DND-41 (cell line): ENCODE data around the gene SLC25A42.

Experiments used
- ATAC-seq: fragments of 200-7000 bp; cut with Tn5 transposase; 3 replicates; pipeline ENCODE4 v1.9.1; 2021; ENCODE audit warnings: low read depth; ENCODE audit not compliant: insufficient read depth
- DNase-seq: peaks from one replicate; pipeline ENCODE4 v3.0.0-alpha.2; 2020
- H2AFZ ChIP-seq: 2 replicates; pipeline ENCODE4 v1.6.0; 2012; ENCODE audit warnings: low read depth, low read length
- H3K27ac ChIP-seq: 2 replicates; pipeline ENCODE4 v1.5.1; 2012; ENCODE audit warnings: low read length, inconsistent platforms
- H3K27me3 ChIP-seq: fragments of 200-600 bp; sonication (generic); 2 replicates; pipeline ENCODE4 v1.6.0; 2012; ENCODE audit warnings: low read length, mild to moderate bottlenecking, inconsistent platforms; ENCODE audit not compliant: insufficient read depth, poor library complexity
- H3K36me3 ChIP-seq: 2 replicates; pipeline ENCODE4 v1.5.1; 2012; ENCODE audit warnings: low read length, inconsistent platforms; ENCODE audit not compliant: insufficient read depth
- H3K4me1 ChIP-seq: 2 replicates; pipeline ENCODE4 v1.5.1; 2012; ENCODE audit warnings: mild to moderate bottlenecking, low read length; ENCODE audit not compliant: insufficient read depth
- H3K4me2 ChIP-seq: 2 replicates; pipeline ENCODE4 v1.6.0; 2012; ENCODE audit warnings: mild to moderate bottlenecking, moderate library complexity, low read length, inconsistent platforms; ENCODE audit not compliant: insufficient read depth
- H3K4me3 ChIP-seq, 2 experiments: fragments of 200-600 bp in 1 of 2; shearing (Covaris generic) in 1 of 2; 2 replicates each; pipeline ENCODE4 v1.5.1; 2012 to 2016; ENCODE audit warnings: inconsistent platforms in 2 of 2, low read length in 2 of 2, mild to moderate bottlenecking in 2 of 2, low read depth in 1 of 2, moderate library complexity in 1 of 2
- H3K79me2 ChIP-seq: 2 replicates; pipeline ENCODE4 v1.6.0; 2012; ENCODE audit warnings: low read length, inconsistent platforms; ENCODE audit not compliant: insufficient read depth
- H3K9ac ChIP-seq: 2 replicates; pipeline ENCODE4 v1.6.0; 2012; ENCODE audit warnings: low read depth, mild to moderate bottlenecking, inconsistent platforms, low read length, moderate library complexity
- H3K9me3 ChIP-seq: 2 replicates; pipeline ENCODE4 v1.5.1; 2012; ENCODE audit warnings: low read length, moderate library complexity, mild to moderate bottlenecking, inconsistent platforms; ENCODE audit not compliant: insufficient read depth, severe bottlenecking
- H4K20me1 ChIP-seq: 2 replicates; pipeline ENCODE4 v1.6.0; 2012; ENCODE audit warnings: low read length; ENCODE audit not compliant: insufficient read depth
- EZH2 ChIP-seq: IDR thresholded peaks from 3 replicates; pipeline ENCODE4 v1.6.1; 2012; ENCODE audit warnings: borderline replicate concordance, low read depth, mild to moderate bottlenecking, moderate library complexity, low read length, inconsistent platforms; ENCODE audit not compliant: severe bottlenecking
- TF ChIP-seq, protein P1 (sequence below): IDR thresholded peaks from 2 replicates; pipeline ENCODE4 v1.5.1; 2012; ENCODE audit warnings: borderline replicate concordance, low read length, moderate library complexity, mild to moderate bottlenecking; ENCODE audit not compliant: poor library complexity, severe bottlenecking; ENCODE audit errors: extremely low read depth

SLC25A42 gene

DNA sequence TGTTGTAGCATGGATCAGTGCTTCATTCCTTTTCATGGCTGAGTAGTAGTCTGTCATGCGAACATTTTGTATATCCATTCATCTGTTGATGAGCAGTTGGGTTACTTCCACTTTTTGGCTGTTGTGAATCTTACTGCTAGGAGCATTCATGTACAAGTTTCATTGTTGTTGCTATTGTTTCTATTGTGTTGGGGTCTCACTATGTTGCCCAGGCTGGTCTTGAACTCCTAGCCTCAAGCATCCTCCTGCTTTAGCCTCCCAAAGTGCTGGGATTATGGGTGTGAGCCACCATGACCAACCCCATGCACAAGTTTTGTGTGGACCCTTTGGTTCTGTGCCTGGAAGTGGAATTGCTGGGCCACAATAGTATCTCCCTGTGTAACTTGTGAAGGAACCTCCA lies 15.8 kb downstream of the SLC25A42 start:
- no peak for DNase-seq

DNA sequence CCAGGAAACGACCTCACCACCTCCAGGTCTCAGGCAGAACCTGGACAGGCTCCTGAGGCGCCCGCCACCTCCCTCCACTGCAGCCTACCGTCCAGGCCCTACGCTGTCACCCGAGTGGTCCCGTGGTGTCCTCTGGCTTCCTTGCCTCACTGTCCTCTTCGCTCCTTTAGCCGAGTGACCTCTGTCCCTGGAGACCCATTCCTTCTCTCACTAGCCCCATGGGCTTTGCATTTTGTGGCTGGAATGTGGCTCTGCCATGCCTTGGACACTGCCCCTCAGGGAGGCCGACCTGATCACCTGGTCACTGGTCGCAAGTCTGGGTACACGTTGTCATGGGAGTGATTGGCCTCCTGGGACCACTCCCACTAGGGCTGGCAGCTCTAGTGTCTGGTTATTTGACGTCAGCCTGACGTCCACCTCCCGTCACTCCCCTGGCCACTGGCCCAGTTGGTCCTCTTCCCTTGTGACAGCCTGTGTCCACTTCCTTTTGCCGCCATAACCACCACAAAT lies 17.9 kb downstream of the SLC25A42 start:
- Histone ChIP-seq H3K9me3 (no peaks in the 10 kb centered on the region), H3K4me1 (no peaks in the 10 kb centered on the region), H3K27ac (no peak overlapping the region), H3K36me3 (peaks cover 12% of the 10 kb centered on the region), H3K27me3 (no peaks in the 10 kb centered on the region), H3K4me2 (no peak overlapping the region), H4K20me1 (0 out of 2 replicates have a peak, but pooled peaks cover 9% of the 10 kb centered on the region), H3K9ac (no peak overlapping the region), H2AFZ (no peak overlapping the region), H3K79me2 (peaks cover 6% of the 10 kb centered on the region), H3K4me3 (no peak overlapping the region)
- DNase-seq (no peak), ATAC-seq (no peak)
- TF ChIP-seq, protein P1, sequence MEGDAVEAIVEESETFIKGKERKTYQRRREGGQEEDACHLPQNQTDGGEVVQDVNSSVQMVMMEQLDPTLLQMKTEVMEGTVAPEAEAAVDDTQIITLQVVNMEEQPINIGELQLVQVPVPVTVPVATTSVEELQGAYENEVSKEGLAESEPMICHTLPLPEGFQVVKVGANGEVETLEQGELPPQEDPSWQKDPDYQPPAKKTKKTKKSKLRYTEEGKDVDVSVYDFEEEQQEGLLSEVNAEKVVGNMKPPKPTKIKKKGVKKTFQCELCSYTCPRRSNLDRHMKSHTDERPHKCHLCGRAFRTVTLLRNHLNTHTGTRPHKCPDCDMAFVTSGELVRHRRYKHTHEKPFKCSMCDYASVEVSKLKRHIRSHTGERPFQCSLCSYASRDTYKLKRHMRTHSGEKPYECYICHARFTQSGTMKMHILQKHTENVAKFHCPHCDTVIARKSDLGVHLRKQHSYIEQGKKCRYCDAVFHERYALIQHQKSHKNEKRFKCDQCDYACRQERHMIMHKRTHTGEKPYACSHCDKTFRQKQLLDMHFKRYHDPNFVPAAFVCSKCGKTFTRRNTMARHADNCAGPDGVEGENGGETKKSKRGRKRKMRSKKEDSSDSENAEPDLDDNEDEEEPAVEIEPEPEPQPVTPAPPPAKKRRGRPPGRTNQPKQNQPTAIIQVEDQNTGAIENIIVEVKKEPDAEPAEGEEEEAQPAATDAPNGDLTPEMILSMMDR: no peak
- no peak for TF ChIP-seq EZH2

More for the DNA sequence above, 15.8 kb downstream of the SLC25A42 start:
- Histone ChIP-seq H4K20me1 (peaks cover 14% of the 10 kb centered on the region; the same call in 1 of the 2 replicates), H3K4me1 (no peaks in the 10 kb centered on the region), H3K9me3 (no peaks in the 10 kb centered on the region), H3K9ac (no peak overlapping the region), H3K36me3 (peaks cover 20% of the 10 kb centered on the region), H3K27ac (no peak overlapping the region), H3K27me3 (no peaks in the 10 kb centered on the region), H3K4me3 (no peak overlapping the region), H2AFZ (no peak overlapping the region), H3K79me2 (peaks cover 6% of the 10 kb centered on the region), H3K4me2 (no peak overlapping the region)
- ATAC-seq: no peak
- TF ChIP-seq EZH2: no peak
- TF ChIP-seq, protein P1: no peak

DNA sequence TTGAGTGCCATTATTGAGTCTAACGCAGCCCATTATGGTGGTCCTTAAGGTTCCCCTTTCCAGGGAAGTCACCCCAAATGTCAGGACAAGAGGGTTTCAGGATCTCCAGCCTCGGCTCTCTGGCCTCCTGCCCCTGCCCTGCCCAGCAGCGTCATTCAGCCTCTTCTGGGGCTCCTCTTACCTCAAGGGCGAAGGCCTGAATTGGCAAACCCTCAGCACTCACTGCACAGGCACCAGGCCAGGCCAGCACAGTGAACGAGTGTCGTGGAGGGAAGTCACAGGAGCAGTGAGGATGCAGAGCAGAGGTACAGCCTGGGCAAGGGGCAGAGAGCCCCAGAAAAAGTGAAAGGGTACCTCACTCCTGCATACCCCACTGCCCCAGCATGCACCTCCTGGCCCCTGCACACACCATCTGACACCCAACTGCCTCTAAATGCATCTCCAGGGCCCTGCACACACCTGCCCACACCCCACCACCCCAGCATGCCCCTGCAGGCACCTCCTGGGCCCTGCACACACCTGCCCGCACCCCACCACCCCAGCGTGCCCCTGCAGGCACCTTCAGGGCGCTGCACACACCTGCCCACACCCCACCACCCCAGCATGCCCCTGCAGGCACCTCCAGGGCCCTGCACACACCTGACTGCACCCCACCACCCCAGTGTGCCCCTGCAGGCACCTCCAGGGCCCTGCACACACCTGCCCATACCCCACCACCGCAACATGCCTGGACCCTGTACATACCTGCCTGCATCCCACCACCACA lies 19.8 kb downstream of the SLC25A42 start:
- no peaks in the 10 kb centered on the region for H3K9me3 ChIP-seq
- peaks cover 9% of the 10 kb centered on the region for H3K36me3 ChIP-seq
- ATAC-seq (no peak), DNase-seq (no peak)
- no peaks in the 10 kb centered on the region for H3K27me3 ChIP-seq
- H4K20me1 ChIP-seq: 0 out of 2 replicates have a peak, but pooled peaks cover 9% of the 10 kb centered on the region
- no peaks in the 10 kb centered on the region for H3K4me1 ChIP-seq
- H3K4me3 ChIP-seq: no peak overlapping the region
- no peak overlapping the region for H3K9ac ChIP-seq
- H3K4me2 ChIP-seq: no peak overlapping the region
- no peak overlapping the region for H2AFZ ChIP-seq
- peaks cover 4% of the 10 kb centered on the region for H3K79me2 ChIP-seq
- H3K27ac ChIP-seq: no peak overlapping the region
- TF ChIP-seq EZH2: no peak
- TF ChIP-seq, protein P1: no peak
